Neural cell (in vitro differentiated cells): ENCODE results near the gene ZDHHC17. TPM values are rescaled to one million over a fixed set of nuclear protein-coding genes. Genes with fewer than 3 reads are reported as not detected.

ENCODE experiments used
- H2AFZ ChIP-seq: fragments of 200-600, 300-800 bp; sonication (generic), shearing (Covaris generic); 2 replicates; pipeline ENCODE4 v1.6.0; 2014; ENCODE audit warnings: low read depth, mild to moderate bottlenecking, antibody characterized with exemption, low read length, moderate library complexity
- H3F3A ChIP-seq: fragments of 200-600 bp; shearing (Covaris generic); 2 replicates; pipeline ENCODE4 v1.6.1; 2016; ENCODE audit warnings: mild to moderate bottlenecking, moderate library complexity, mixed read lengths, antibody characterized with exemption, low read length; ENCODE audit not compliant: insufficient read depth, poor library complexity, severe bottlenecking
- H3K27ac ChIP-seq: fragments of 200-600, 300-800 bp; sonication (generic), shearing (Covaris generic); 2 replicates; pipeline ENCODE4 v1.5.1; 2014; ENCODE audit warnings: mild to moderate bottlenecking, low read length, moderate library complexity
- H3K27me3 ChIP-seq: fragments of 300-800, 200-600 bp; sonication (generic), shearing (Covaris generic); 2 replicates; pipeline ENCODE4 v1.6.0; 2014; ENCODE audit warnings: mild to moderate bottlenecking, low read depth, low read length, moderate library complexity; ENCODE audit not compliant: insufficient read depth
- H3K36me3 ChIP-seq: fragments of 300-800, 200-600 bp; sonication (generic), shearing (Covaris generic); 2 replicates; pipeline ENCODE4 v1.5.1; 2014; ENCODE audit warnings: mild to moderate bottlenecking, antibody characterized with exemption, low read length, moderate library complexity; ENCODE audit not compliant: insufficient read depth
- H3K4me2 ChIP-seq: fragments of 300-800, 200-600 bp; sonication (generic), shearing (Covaris generic); 2 replicates; pipeline ENCODE4 v1.6.0; 2014; ENCODE audit warnings: mild to moderate bottlenecking, low read length
- H3K4me3 ChIP-seq: fragments of 300-800, 200-600 bp; sonication (generic), shearing (Covaris generic); 2 replicates; pipeline ENCODE4 v1.5.1; 2014; ENCODE audit warnings: mild to moderate bottlenecking, low read length, moderate library complexity
- H3K79me2 ChIP-seq: fragments of 200-600 bp; shearing (Covaris generic); replicated peaks from 2 replicates; pipeline ENCODE4 v1.6.0; 2014; ENCODE audit warnings: mild to moderate bottlenecking, low read length, moderate library complexity; ENCODE audit not compliant: insufficient read depth
- H3K9ac ChIP-seq: fragments of 300-800, 200-600 bp; sonication (generic), shearing (Covaris generic); 2 replicates; pipeline ENCODE4 v1.6.1; 2016; ENCODE audit warnings: mild to moderate bottlenecking, low read length, mixed read lengths
- H3K9me2 ChIP-seq: fragments of 200-600 bp; shearing (Covaris generic); 2 replicates; pipeline ENCODE4 v1.6.1; 2016; ENCODE audit warnings: mild to moderate bottlenecking, low read length, mixed read lengths; ENCODE audit not compliant: insufficient read depth
- H3K9me3 ChIP-seq: fragments of 200-600, 300-800 bp; sonication (generic), shearing (Covaris generic); 2 replicates; pipeline ENCODE4 v1.6.1; 2016; ENCODE audit warnings: mild to moderate bottlenecking, mixed run types, low read length, moderate library complexity, mixed read lengths
- H4K20me1 ChIP-seq: fragments of 200-600 bp; shearing (Covaris generic); 2 replicates; pipeline ENCODE4 v1.6.1; 2016; ENCODE audit warnings: mild to moderate bottlenecking, mixed run types; ENCODE audit not compliant: insufficient read depth
- EP300 ChIP-seq: fragments of 450-650 bp; conservative IDR thresholded peaks from 2 replicates; pipeline ENCODE4 v1.6.1; 2014; ENCODE audit warnings: antibody characterized with exemption, mild to moderate bottlenecking, moderate library complexity; ENCODE audit not compliant: poor library complexity, severe bottlenecking
- EZH2 ChIP-seq: fragments of 200-600, 300-800 bp; shearing (Covaris generic), sonication (generic); IDR thresholded peaks from 2 replicates; pipeline ENCODE4 v1.6.1; 2014; ENCODE audit warnings: antibody characterized with exemption, low read length, borderline replicate concordance, mild to moderate bottlenecking; ENCODE audit not compliant: insufficient read depth, poor library complexity, severe bottlenecking
- MXI1 ChIP-seq: fragments of 450-650 bp; conservative IDR thresholded peaks from 2 replicates; pipeline ENCODE4 v1.6.1; 2014; ENCODE audit warnings: antibody characterized with exemption, mild to moderate bottlenecking; ENCODE audit not compliant: poor library complexity, severe bottlenecking
- POLR2AphosphoS5 ChIP-seq: IDR thresholded peaks from 2 replicates; pipeline ENCODE4 v1.6.1; 2012
- RAD21 ChIP-seq: fragments of 450-650 bp; conservative IDR thresholded peaks from 2 replicates; pipeline ENCODE4 v1.6.1; 2014; ENCODE audit warnings: antibody characterized with exemption, mild to moderate bottlenecking, moderate library complexity
- REST ChIP-seq: IDR thresholded peaks from 2 replicates; pipeline ENCODE4 v1.6.1; 2012; ENCODE audit warnings: borderline replicate concordance
- SMC3 ChIP-seq: fragments of 450-650 bp; conservative IDR thresholded peaks from 2 replicates; pipeline ENCODE4 v1.6.1; 2014; ENCODE audit warnings: antibody characterized with exemption, mild to moderate bottlenecking, moderate library complexity; ENCODE audit not compliant: poor library complexity
- TAF1 ChIP-seq: IDR thresholded peaks from 2 replicates; pipeline ENCODE4 v1.6.1; 2012; ENCODE audit warnings: low read depth
- polyA plus RNA-seq: library from polyadenylated mRNA; depleted of rRNA; stranded (reverse); fragments of >200 nt; gene quantifications from 2 replicates; pipeline ENCODE4 v1.2.3, GENCODE V29; 2014
- TF ChIP-seq, protein P1 (sequence below): fragments of 450-650 bp; IDR thresholded peaks from 2 replicates; pipeline ENCODE4 v1.5.1; 2014; ENCODE audit warnings: antibody characterized with exemption, mild to moderate bottlenecking, moderate library complexity; ENCODE audit not compliant: poor library complexity, severe bottlenecking

ZDHHC17 gene
- polyA plus RNA-seq, 1 donor from 2014 or later: 217 TPM

DNA sequence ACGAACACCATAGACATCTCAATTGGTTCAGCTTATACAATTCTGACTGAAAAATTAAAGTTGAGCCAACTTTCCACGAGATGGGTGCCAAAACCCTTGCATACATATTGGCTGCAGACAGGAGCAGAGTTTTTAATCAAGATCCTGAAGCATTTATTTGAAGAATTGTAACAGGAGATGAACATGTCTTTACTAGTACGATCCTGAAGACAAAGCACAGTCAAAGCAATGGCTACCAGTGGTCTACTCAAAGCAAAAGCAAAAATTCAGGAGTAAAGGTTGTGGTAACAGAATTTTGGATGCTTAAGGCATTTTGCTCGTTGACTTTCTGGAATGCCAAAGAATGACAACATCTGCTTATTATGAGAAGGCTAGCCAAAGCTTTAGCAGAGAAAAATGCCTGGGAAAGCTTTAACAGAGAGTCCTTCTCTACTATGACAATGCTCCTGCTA is 20.7 kb downstream of the ZDHHC17 start:
- Histone ChIP-seq H3K27ac (no peak overlapping the region), H3K9me2 (no peaks in the 10 kb centered on the region), H3F3A (no peaks in the 10 kb centered on the region), H3K79me2 (peaks cover 28% of the 10 kb centered on the region), H3K9ac (no peak overlapping the region), H3K4me3 (no peak overlapping the region), H2AFZ (no peak overlapping the region), H4K20me1 (no peaks in the 10 kb centered on the region), H3K27me3 (no peaks in the 10 kb centered on the region), H3K36me3 (no peaks in the 10 kb centered on the region), H3K9me3 (no peaks in the 10 kb centered on the region), H3K4me2 (no peak overlapping the region)
- TF ChIP-seq MXI1: no peak
- TF ChIP-seq, protein P1, sequence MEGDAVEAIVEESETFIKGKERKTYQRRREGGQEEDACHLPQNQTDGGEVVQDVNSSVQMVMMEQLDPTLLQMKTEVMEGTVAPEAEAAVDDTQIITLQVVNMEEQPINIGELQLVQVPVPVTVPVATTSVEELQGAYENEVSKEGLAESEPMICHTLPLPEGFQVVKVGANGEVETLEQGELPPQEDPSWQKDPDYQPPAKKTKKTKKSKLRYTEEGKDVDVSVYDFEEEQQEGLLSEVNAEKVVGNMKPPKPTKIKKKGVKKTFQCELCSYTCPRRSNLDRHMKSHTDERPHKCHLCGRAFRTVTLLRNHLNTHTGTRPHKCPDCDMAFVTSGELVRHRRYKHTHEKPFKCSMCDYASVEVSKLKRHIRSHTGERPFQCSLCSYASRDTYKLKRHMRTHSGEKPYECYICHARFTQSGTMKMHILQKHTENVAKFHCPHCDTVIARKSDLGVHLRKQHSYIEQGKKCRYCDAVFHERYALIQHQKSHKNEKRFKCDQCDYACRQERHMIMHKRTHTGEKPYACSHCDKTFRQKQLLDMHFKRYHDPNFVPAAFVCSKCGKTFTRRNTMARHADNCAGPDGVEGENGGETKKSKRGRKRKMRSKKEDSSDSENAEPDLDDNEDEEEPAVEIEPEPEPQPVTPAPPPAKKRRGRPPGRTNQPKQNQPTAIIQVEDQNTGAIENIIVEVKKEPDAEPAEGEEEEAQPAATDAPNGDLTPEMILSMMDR: no peak
- no peak for TF ChIP-seq POLR2AphosphoS5

DNA sequence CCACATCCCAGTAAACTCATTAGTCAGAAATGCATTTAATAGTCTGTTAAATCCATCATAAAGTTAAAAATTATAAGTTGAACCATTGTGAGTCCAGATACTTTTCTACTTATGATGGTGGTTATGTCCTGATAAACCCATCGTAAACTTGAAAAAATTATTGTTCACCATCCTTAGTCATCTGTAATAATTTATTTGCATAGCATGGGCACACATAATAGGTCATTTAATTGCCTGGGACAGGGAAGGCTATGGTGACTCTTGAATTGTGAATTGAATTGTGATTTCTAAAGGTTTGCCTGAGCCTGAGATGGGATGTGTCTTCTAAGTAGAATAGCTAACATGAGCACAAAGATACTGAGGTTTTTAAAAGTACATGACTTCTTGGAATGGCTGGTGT is 21.5 kb downstream of the ZDHHC17 start:
- no peaks in the 10 kb centered on the region for H3K9me3 ChIP-seq
- TF ChIP-seq EZH2: no peak
- no peak for TF ChIP-seq MXI1
- TF ChIP-seq, protein P1: no peak
- no peak for TF ChIP-seq RAD21
- TF ChIP-seq EP300: no peak
- no peak for TF ChIP-seq SMC3
- TF ChIP-seq TAF1: no peak
- no peak for TF ChIP-seq REST
- TF ChIP-seq POLR2AphosphoS5: no peak
- H3K27me3 ChIP-seq: no peaks in the 10 kb centered on the region
- no peaks in the 10 kb centered on the region for H3K36me3 ChIP-seq
- no peak overlapping the region for H3K27ac ChIP-seq
- no peak overlapping the region for H3K9ac ChIP-seq
- no peaks in the 10 kb centered on the region for H4K20me1 ChIP-seq
- no peaks in the 10 kb centered on the region for H3F3A ChIP-seq
- H3K9me2 ChIP-seq: no peaks in the 10 kb centered on the region
- H3K4me2 ChIP-seq: no peak overlapping the region
- H3K79me2 ChIP-seq: peaks cover 20% of the 10 kb centered on the region
- no peak overlapping the region for H2AFZ ChIP-seq
- no peak overlapping the region for H3K4me3 ChIP-seq
